GM12872 (cell line): ENCODE results near the gene CABCOCO1.

Experiments
- TF ChIP-seq, protein P1 (sequence below): IDR thresholded peaks from 3 replicates; pipeline ENCODE4 v1.5.1; 2011; ENCODE audit warnings: low read depth, mild to moderate bottlenecking, low read length, moderate library complexity; ENCODE audit not compliant: insufficient read depth

Gene CABCOCO1

DNA sequence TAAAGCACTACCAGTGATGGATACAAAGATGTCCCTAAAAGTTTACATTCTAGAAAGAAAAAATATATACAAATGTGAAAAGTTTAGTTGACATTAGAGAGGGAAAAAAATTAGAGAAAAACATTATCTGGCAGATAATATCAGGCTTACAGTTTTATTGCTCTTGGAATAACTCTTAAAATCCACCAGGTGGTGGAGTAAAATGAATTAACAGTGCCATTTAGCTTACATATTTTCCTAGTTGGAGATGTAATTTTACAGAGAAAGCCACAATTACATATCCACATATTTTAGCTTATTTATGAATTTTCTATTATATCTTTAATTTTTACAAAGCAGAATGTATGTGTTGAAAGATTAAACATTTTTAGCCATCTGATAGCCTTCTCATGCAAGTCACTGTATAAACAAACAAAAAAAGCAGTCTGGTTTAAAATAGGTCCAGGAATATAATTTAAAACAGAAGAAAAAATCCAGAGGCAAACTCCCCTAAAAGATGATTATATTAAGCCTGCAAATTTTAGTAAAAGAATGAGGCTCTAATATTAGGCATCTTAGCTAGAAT, 6.5 kb downstream of the CABCOCO1 start:
- TF ChIP-seq, protein P1, sequence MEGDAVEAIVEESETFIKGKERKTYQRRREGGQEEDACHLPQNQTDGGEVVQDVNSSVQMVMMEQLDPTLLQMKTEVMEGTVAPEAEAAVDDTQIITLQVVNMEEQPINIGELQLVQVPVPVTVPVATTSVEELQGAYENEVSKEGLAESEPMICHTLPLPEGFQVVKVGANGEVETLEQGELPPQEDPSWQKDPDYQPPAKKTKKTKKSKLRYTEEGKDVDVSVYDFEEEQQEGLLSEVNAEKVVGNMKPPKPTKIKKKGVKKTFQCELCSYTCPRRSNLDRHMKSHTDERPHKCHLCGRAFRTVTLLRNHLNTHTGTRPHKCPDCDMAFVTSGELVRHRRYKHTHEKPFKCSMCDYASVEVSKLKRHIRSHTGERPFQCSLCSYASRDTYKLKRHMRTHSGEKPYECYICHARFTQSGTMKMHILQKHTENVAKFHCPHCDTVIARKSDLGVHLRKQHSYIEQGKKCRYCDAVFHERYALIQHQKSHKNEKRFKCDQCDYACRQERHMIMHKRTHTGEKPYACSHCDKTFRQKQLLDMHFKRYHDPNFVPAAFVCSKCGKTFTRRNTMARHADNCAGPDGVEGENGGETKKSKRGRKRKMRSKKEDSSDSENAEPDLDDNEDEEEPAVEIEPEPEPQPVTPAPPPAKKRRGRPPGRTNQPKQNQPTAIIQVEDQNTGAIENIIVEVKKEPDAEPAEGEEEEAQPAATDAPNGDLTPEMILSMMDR, result no peak

DNA sequence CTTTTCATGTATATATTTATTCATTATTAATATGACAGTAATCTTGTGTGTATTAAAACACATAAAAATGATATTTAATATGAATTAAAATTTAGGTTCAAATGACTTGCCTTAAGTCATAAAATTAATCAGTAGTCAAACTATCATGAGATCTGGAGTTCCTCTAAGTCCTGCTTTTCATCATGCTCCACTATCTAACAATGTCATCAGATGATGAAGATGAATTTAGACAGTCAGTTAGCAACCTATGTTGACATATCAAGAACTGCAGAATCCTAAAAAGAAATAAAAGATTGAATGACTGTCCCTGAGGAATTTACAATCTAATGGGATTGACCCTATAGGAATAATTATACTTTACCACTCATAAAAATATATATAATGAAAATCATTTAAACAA, 7.1 kb downstream of the CABCOCO1 start:
- TF ChIP-seq, protein P1, result no peak

DNA sequence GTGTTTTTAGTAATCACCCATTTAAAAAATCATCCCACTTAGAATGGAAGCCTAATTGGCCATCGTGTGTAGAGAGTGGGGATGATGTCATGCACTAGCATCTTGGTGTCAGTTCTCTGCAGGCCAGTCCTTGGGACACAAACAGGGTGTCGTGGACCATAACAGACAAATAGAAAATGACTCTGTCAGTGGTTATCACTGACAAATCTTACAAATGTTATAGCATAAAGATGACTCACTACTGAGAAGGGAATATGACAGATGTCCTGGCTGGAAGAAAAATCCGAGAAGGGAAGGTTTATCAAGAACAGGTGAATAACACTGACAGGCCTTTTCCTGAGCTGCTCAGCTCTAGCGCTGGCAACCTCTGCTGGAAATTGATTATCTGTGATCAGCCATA, 10.6 kb downstream of the CABCOCO1 start:
- TF ChIP-seq, protein P1, result no peak

DNA sequence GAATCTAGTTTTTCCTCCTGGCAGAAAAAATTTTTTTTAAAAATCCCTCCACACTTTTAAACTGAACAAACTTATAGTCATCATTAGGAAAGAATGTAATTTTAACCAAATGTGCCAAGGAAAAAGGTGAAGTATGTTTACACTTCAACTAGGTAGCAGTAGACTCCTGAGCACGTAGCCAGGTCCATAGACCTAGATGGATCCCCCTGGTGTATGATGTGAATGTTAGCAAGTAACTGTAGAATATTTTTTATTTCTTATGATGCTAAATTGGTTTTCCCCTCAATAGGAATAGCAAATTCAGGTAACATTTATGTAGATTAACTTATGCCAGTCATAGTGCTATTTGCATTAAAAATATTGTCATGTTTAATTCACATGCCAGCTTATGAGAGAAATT, 19.6 kb downstream of the CABCOCO1 start:
- TF ChIP-seq, protein P1, result no peak

DNA sequence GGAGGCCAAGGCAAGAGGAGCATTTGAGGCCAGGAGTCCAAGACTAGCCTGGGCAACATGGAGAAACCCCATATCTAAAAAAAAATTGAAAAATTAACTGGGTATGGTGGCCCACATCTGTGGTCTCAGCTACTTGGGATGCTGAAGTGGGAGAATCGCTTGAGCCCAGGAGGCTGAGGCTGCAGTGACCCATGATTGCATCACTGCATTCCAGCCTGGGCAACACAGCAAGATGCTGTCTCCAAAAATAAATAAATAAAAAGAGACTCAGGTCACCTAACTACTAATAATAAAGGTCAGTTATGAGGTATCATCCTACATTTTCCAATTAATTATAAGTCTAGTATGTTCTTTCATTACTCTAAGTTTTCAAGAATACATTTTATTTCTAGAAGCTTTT, 20.6 kb downstream of the CABCOCO1 start:
- TF ChIP-seq, protein P1, result no peak

DNA sequence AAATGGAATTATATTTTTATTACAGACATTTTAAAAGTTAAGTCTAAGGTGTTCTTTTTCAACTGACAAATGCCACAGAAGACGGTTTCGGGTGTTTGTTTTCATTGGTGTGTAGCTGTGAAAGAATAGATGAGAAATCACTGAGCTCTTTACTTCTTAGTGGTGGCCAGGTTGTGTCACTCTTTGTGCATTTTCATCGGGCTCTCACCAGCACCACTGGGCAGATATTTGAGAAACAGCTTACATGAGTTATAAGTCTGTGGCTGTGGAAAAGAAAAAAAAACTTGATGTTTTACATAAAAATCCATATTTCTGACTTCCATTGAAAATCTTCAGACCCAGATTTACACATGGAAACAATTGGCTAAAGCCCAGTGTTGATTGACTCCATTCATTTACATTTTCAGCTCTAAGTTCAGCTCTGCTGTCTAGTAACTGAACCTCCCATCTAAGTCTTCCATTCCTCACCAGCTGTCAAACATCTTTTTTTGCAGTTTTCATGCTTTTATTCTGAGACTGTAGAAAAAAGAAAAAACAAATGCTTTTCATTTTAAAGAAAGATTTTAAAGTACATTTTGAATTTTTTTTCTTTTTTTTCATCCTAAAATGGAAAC, 22.3 kb downstream of the CABCOCO1 start:
- TF ChIP-seq, protein P1, result no peak

DNA sequence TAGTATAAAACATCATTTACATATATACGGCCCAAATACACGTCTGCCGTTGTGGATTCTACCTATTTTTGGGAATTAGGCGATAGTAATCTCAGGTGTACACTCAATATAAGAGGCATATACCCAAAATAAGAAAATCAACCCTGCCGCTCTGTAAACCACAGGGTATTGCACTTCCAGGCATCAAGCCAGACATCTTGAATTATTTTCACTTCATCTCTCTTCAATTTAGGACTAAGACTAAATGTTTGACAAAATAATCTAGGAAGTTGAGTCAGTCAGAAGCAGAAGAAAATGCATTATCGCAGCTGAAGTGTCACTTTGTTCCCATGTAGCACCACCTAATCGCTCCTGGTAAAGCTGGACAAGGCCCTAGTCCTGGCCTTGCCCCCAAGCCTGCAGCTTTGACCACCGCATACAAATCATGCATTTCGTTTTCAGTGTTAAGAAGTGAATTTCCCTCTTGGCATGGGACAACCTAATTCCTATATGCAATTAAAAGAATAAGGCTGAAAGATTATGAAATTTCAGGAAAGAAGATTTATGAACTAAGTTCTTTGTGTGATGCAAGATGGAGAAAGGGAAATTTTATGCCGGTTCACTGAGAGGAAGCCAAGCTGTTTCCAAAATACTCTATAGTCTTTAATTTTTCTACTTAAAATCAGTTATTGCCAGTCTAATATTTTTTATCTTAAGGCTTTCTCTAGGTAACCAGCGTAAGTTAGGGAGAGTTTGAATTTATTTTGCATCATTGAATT, 26.0 kb downstream of the CABCOCO1 start:
- TF ChIP-seq, protein P1, result no peak
